ENCODE data around the gene ZNF814.
A peak's percentile ranks its signal among the peaks of the same experiment; 100 is the strongest.
"Not testable (repeated sequence)": the region's sequence is repeated elsewhere in the genome, so short reads cannot be mapped to it uniquely, and the experiment has no call there.

The ZNF814 gene

DNA sequence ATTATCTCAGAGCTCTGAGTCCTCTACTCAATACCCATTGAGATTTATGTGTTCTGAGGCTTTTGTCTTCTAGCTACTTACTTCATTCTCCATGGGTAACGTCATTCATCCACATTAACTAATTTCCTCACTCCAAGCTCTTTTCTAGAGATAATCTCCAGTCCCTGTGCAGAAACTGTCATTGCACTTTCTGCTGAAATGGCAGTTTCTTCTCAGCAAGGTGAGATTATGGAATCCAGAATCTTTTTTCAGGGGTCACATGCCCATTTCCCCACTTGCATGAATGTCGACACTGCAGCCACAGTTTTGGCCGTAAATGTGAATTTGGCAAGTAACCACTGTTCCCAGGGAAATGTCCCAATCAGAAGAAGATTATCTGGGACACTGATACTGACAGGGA is 26.5 kb downstream of the ZNF814 start:
- DNase-seq (ENCODE audit: low read depth in 2 of 2), result not testable (repeated sequence)

DNA sequence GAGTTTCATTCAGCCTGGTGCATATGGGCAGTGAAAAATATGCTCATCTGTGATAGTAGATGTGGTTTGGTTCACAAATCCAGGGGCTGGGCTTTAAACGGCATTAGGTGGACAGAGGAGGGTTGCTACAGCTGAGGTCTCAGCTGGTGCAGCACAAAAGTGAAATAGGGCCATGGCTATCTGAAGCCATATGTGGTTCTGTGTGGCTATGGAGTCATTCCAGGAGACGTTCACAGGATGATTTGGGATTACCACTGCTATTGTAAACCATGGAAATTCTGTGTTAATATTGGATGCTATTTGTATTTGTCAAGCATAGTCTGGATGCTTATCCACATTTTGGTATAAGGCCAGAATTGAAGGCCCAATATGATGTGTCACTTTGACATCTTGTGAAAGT is 34.7 kb downstream of the ZNF814 start:
- DNase-seq (ENCODE audit: low read depth in 2 of 2), result not testable (repeated sequence)

DNA sequence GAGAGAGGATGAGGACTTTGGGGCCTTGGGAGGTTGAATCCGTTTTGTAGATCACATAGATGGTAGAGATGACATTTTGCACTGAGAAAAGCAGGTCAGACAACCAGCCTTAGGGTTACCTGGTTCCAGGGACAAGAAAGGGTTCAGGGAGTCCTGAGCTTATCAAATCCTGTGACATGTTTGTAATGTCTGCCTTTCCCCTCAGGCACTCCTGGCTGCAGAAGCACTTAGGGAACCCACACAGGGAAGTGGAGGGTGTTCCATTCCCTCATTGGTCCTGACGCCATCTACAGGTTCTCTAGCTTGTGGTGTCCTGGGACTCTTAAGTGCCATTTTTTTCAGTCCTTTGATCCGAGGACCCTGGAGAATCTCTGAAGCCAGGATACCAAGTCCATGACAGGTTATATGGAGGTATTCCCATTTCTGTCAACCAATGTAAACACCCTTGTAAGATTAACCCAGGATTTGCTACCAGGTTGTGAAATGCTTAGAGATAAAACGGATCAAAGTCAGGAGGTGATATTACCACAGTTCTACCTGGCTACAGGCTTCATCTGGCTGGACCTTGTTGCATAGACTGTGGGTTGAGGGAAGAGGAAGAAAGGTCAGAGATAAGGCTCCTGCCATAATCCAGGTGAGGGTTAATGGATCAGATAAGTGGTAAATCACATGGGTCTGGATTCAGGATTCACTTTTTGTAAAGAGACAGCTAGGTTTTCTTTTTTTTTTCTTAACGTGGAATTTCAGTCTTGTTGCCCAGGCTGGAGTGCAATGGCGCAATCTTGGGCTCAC is 36.8 kb downstream of the ZNF814 start:
- DNase-seq (ENCODE audit: low read depth in 2 of 2), result not testable (repeated sequence)

DNA sequence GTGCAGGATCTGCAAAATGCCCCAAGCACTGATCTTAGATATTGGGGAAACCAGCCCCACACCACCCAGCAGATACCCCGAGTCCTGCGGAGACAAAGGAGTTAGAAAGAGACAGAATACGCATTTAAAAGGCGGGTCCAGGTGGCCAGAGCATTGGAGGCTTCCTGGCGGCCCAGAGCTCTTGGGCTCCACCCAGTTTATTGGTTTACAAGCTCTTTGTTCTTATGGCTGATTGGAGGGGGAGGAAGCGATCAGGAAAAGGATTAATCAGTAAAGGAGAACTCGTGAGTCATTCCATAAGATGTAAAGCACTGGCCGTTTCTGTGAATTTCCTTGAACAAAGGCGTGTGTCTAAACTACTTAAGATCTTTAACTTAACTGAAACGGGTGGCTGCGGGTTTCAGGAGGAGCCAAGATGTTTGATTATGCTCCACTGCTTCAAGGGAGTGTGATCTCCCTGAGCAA is 38.3 kb downstream of the ZNF814 start:
- no peak for DNase-seq (ENCODE audit: low read depth in 2 of 2)

DNA sequence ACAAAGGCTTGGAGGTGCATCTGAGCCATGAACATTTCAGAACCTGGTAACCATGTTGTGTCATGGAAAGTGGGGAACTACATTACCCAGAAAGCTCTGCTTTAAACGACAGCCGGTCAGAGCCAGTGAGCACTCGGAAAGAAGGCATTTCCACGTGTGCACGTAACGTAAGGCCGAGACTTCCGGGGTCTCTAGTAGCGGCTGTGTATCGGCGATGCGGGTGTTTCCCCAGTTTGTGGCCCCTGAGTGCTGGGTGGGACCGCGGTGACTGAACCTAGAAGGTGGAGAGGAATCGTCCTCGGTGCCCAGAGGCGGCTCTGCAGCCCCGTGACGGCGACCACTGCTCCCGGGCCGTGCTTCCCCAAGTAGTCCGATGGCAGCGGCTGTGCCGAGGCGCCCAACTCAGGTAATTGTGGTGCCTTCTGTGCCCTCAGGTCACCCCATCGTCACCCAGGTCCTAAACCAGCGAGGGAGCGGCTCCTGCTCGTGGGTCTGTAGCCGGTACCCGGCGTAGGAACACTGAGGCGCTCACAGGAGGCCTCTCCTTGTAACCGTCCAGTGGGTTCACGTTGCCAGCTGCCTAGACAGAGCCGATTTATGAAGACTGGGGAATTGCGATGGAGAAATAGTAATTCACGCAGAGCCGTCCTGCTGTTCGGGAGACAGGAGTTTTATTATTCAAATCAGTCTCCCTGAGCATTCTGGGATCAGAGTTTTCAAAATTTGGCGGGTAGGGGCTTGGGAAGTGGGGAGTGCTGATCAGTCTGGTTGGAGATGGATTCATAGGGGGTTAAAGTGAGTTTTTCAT is 39.0 kb downstream of the ZNF814 start, which contains the start of gene ZNF587:
TSS of gene ZNF587 (plus strand) at position 194 of the 808 bp plus-strand sequence. CDS start at position 374, 180 bp downstream.
- DNase-seq (ENCODE audit: low read depth in 2 of 2), result peak; percentile 60 to 66

DNA sequence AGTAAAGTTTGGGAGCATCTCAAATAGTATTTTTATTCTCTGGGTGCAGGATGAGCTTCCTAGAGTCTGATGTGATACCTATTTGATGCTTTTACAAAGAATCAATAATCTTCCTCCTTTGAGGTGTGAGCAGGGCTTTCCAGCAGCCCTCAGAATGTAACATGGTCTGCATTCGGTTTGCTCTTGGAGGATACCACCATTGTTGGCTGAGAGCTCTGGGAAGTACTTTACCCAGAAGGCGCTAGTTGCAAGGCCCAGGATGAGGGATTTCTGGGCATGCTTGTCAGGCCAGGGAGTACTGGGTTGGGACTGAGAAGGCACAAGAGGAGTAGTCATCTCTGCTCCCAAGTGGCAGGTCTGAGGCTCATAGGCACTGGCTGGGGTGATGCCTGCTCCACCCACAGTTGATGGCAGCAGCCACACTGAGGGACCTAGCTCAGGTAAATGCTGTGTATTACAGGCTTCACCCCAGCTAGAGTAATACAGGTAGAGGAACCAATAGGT is 39.6 kb downstream of the ZNF814 start:
- not testable (repeated sequence) for DNase-seq (ENCODE audit: low read depth in 2 of 2)

DNA sequence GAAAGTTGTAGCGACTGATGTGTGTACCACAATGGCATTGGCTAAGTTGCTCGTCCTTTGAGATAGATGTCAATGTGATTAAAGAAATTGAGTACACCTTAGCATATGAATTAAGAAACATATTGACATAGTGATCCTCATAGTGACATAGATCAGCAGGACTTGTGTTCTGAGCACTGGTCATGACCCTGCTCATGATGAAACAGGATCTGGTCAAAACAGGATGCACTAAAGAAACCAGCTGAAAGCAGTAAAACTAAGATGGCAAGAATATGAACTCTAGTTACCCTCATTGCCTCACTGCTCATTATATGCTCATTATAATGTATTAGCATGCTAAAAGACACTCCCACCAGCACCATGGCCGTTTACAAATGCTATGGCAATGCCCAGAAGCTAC is 41.7 kb downstream of the ZNF814 start:
- not testable (repeated sequence) for DNase-seq (ENCODE audit: low read depth in 2 of 2)

DNA sequence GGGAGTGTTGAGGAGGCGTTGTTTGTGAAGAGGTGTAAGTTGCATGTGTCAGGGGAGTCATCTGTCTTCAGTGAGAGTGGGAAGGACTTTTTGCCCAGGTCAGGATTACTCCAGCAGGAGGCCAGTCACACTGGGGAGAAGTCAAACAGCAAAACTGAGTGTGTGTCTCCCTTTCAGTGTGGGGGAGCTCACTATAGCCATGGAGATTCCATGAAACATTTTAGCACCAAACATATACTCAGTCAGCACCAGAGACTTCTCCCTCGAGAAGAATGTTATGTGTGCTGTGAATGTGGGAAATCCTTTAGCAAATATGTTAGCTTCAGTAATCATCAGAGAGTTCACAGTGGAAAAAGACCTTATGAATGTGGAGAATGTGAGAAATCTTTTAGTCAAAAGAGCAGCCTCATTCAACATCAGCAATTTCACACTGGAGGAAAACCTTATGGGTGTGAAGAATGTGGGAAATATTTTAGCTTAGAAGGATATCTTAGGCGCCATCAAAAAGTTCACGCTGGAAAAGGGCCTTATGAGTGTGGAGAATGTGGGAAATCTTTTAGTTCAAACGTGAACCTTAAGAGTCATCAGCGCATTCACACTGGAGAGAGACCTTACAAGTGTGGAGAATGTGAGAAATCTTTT is 47.6 kb downstream of the ZNF814 start:
- no peak for DNase-seq (ENCODE audit: low read depth in 2 of 2)

DNA sequence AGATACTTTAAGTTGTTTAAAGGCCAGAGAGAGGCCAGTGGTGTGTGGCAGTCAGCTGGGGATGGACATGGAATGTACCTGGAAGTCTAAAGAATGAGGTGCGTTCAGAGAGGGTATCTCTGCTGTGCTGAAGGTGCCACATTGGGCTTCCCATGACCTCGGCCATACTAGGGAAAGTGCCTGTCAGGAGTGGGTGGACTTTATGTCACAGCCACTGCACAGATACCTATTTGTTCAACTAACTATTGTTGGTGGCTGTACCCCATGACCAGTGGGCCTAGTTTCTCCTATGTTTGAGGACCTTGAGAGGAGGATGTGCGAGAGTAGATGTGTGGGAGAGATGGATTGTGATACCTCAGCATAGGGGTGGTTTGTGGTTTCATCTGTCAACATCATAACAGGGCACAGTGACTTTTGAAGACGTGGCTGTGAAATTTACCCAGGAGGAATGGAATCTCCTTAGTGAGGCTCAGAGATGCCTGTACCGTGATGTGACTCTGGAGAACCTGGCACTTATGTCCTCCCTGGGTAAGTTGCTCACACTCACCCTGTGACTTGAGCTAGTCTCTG is 50.1 kb downstream of the ZNF814 start:
- DNase-seq (ENCODE audit: low read depth in 2 of 2), result not testable (repeated sequence)

DNA sequence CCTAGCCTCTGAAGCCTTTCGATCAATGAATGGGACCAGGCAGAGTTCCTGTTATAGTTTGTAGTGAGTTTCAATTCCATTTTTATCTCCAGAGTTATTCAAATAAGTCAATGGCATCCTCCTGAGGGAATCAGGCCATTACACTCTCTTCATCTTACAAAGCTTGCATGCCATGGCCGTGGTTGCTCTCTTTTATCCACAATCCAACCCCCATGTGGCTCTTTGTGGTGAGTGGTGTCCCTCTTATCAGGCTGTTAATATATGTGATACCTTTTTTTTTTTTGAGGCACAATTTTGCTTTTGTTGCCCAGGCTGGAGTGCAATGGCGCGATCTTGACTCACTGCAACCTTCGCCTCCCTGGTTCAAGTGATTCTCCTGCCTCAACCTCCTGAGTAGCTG is 51.8 kb downstream of the ZNF814 start:
- DNase-seq (ENCODE audit: low read depth in 2 of 2), result not testable (repeated sequence)

DNA sequence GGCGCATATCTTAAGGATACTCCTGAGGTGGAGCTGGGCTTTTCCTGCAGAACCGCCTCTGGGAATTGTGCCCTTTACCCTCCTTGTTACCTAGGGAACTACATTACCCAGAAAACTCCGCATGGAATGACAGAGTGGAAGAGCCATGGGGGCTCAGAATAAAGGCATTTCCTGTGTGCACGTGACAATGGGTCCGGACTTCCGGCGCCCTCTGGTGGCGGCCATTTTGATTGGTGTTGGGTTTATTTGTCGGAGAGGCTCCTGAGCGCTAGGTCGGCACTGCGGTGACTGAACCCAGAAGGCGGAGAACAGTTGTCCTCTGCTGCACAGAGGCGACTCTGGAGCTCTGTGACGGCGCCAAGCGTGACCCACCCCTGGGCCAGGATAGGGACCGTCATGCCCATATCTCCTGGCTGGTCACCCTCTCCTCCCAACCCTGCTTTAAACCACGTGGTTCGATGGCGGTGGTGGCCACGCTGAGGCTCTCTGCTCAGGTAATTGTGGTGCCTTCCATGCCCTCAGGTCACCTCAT is 58.7 kb downstream of the ZNF814 start, which contains the start of gene ZNF587B:
TSS of gene ZNF587B (plus strand) at position 229 of the 532 bp plus-strand sequence. CDS start at position 459, 230 bp downstream.
- peak in 1 of 2 donors; percentile 31 for DNase-seq (ENCODE audit: low read depth in 2 of 2)

DNA sequence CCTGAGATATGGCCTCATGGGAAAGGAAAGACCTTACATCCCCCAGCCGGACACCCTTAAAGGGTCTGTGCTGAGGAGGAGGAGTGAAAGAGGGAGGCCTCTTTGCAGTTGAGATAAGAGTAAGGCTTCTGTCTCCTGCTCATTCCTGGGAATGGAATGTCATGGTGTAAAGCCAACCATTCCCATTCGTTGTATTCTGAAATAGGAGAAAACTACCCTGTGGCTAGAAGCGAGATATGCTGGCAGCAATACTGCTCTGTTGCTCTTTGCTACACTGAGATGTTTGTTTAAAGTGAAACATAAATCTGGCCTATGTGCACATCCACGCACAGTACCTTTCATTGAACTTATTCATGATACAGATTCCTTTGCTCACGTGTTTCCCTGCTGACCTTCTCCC is 59.5 kb downstream of the ZNF814 start:
- DNase-seq (ENCODE audit: low read depth in 2 of 2), result no peak

DNA sequence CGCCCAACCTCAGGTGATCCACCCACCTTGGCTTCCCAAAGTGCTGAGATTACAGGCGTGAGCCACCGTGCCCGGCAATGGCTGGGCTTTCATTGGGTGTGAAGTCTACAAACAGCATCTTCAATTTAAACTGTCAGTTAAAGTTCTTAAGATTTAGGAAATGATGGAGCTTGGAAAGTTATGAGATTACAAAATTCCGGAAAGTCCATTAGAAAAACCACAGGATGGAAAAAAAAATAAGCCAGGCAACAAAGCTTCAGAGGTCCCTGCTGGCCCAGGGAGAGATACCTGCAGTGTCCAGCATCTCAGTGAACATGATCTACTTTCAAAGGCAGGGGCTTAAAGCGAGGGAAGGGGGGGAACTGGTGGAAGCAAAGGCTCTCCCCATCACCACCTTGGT is 63.3 kb downstream of the ZNF814 start:
- no peak for DNase-seq (ENCODE audit: low read depth in 2 of 2)

DNA sequence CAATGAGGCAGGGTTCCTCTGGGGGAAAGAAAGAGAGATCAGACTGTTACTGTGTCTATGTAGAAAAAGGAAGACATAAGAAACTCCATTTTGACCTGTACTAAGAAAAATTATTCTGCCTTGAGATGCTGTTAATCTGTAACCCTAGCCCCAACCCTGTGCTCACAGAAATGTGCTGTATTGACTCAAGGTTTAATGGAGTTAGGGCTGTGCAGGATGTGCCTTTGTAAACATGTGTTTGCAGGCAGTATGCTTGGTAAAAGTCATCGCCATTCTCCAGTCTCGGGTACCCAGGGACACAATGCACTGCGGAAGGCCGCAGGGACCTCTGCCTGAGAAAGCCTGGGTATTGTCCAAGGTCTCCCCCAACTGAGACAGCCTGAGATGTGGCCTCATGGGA is 65.2 kb downstream of the ZNF814 start:
- DNase-seq (ENCODE audit: low read depth in 2 of 2), result not testable (repeated sequence)

DNA sequence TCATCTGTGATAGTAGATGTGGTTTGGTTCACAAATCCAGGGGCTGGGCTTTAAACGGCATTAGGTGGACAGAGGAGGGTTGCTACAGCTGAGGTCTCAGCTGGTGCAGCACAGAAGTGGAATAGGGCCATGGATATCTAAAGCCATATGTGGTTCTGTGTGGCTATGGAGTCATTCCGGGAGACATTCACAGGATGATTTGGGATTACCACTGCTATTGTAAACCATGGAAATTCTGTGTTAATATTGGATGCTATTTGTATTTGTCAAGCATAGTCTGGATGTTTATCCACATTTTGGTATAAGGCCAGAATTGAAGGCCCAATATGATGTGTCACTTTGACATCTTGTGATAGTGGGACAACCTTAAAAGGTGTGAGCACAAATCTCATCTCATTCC is 65.7 kb downstream of the ZNF814 start:
- DNase-seq (ENCODE audit: low read depth in 2 of 2), result not testable (repeated sequence)

DNA sequence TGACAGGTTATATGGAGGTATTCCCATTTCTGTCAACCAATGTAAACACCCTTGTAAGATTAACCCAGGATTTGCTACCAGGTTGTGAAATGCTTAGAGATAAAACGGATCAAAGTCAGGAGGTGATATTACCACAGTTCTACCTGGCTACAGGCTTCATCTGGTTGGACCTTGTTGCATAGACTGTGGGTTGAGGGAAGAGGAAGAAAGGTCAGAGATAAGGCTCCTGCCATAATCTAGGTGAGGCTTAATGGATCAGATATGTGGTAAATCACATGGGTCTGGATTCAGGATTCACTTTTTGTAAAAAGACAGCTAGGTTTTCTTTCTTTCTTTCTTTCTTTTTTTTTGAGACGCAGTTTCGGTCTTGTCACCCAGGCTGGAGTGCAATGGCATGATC is 67.3 kb downstream of the ZNF814 start:
- not testable (repeated sequence) for DNase-seq (ENCODE audit: low read depth in 2 of 2)

DNA sequence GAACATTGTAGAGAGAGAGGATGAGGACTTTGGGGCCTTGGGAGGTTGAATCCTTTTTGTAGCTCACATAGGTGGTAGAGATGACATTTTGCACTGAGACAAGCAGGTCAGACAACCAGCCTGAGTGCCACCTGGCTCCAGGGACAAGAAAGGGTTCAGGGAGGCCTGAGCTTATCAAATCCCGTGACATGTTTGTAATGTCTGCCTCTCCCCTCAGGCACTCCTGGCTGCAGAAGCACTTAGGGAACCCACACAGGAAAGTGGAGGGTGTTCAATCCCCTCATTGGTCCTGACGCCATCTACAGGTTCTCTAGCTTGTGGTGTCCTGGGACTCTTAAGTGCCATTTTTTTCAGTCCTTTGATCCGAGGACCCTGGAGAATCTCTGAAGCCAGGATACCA is 67.7 kb downstream of the ZNF814 start:
- DNase-seq (ENCODE audit: low read depth in 2 of 2), result not testable (repeated sequence)

DNA sequence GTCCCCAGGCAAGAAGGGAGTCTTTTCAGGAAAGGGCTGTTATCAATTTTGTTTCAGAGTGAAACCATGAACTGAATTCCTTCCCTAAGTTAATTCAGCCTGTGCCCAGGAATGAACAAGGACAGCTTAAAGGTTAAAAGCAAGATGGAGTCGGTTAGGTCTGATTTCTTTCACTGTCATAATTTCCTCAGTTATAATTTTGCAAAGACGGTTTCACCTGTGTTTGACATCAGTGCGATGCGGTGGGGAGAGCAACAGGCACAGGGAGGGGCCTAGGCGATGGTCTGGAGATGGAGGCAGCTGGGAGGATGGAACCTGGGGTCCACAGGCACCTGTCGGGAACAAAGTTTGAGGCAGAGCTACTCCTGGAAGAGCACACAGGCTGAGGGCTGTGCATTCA is 68.2 kb downstream of the ZNF814 start:
- DNase-seq (ENCODE audit: low read depth in 2 of 2), result no peak

DNA sequence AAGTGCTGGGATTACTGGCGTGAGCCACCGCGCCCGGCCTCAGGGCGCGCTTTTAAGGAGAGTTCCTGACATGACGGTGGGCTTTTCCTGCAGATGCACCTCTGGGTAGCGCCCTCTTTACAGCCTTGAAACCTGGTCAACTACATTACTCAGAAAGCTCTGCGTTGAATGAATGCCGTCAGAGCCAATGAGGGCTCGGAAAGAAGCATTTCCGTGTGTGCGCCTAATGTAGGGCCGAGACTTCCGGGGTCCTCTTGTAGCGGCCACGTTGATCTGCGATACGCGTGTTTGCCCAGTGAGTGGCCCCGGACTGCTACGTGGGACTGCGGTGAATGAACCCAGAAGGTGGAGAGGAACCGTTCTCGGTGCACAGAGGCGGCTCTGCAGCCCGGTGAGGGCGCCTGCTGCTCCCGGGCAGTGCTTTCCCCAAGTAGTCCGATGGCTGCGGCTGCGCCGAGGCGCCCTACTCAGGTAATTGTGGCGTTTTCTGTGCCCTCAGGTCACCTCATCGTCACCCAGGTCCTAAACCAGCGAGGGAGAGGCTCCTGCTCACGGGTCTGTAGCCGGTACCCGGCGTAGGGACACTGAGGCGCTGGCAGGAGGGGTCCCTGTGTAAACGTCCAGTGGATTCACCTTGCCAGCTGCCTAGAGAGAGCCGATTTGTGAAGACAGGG is 69.2 kb downstream of the ZNF814 start:
- peak; percentile 49 to 58 for DNase-seq (ENCODE audit: low read depth in 2 of 2)

DNA sequence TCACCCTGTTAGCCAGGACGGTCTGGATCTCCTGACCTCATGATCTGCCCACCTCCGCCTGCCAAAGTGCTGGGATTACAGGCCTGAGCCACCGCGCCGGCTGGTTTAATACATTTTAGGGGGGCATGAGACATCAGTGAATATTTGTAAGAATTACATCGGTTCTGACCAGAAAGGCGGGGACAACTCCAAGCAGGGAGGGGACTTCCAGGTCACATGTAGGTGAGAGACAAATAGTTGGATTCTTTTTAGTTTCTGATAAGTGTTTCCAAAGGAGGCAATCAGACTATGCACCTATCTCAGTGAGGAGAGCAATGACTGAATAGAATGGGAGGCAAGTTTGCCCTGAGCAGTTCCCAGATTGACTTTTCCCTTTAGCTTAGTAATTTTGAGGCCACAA is 70.5 kb downstream of the ZNF814 start:
- no peak for DNase-seq (ENCODE audit: low read depth in 2 of 2)

DNA sequence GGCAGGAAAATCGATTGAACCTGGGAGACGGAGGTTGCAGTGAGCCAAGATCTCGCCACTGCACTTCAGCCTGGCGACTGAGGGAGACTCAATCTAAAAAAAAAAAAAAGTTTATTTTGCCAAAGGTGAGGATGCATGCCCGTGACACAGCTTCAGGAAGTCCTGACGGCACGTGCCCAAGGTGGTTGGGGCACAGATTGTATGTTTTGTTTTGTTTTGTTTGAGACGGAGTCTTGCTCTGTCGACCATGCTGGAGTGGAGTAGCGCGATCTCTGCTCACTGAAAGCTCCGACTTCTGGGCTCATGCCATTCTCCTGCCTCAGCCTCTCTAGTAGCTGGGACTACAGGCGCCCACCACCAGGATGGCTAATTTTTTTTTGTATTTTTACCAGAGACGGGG is 70.9 kb downstream of the ZNF814 start:
- DNase-seq (ENCODE audit: low read depth in 2 of 2), result no peak

All from stimulated activated CD8-positive, alpha-beta memory T cell treated with anti-CD3 and anti-CD28 coated beads, Interleukin-2, amount 100 ng/mL, for 48 hours (primary cell).